Tibial nerve (tissue), 4 donors: ENCODE measurements around the gene ALDH3A2.

Experiments used
- CTCF ChIP-seq, 5 experiments: fragments of 200-600 bp in 3 of 5; fragments of 450-650 bp in 2 of 5; sonication (generic) in 3 of 5; IDR thresholded peaks; one replicate each; pipeline ENCODE4 v1.5.1; 2016 to 2019; ENCODE audit warnings: antibody characterized with exemption in 5 of 5, mild to moderate bottlenecking in 3 of 5, moderate library complexity in 2 of 5
- EP300 ChIP-seq, 2 donors: sonication (generic); formaldehyde crosslinking; IDR thresholded peaks; one replicate each; pipeline ENCODE4 v1.6.1; 2017; ENCODE audit warnings: antibody characterized with exemption in 2 of 2, mild to moderate bottlenecking in 1 of 2

- TF ChIP-seq EP300 (IDR thresholded peaks at IDR 0.05) = no peak
- no peak for TF ChIP-seq CTCF (IDR thresholded peaks at IDR 0.05)
Measured at GRCh38 chr17:19705771-19706770, 57.5 kb downstream of the ALDH3A2 start.
